Measurements from ENCODE around the gene CAMK1D. TPM values are rescaled to one million over a fixed set of nuclear protein-coding genes. Genes with fewer than 3 reads are reported as not detected.

Gene CAMK1D
- polyA plus RNA-seq, 1 experiment: 1.1 TPM

GRCh38 chr10:12547301-12547771 is 198.0 kb downstream of the CAMK1D start:
- POLR2A ChIA-PET: no interaction called here
- Histone ChIP-seq H3K4me3 (ENCODE audit: low read depth, low read length) (no peak overlapping the region), H3K27me3 (ENCODE audit: control insufficient read depth, insufficient read depth, low read length) (no peaks in the 10 kb centered on the region; the same call in 1 of the 2 replicates), H3K36me3 (ENCODE audit: control insufficient read depth, insufficient read depth, low read length) (no peaks in the 10 kb centered on the region)
- DNase-seq (ENCODE audit: low read depth): no peak
- TF ChIP-seq CTCF (IDR thresholded peaks at IDR 0.05; ENCODE audit: insufficient read depth, low read depth, low read length): no peak
- CTCF ChIA-PET: no interaction called here

GRCh38 chr10:12549297-12549696 is 199.9 kb downstream of the CAMK1D start:
- Histone ChIP-seq H3K4me3 (ENCODE audit: low read depth, low read length) (no peak overlapping the region), H3K27me3 (ENCODE audit: control insufficient read depth, insufficient read depth, low read length) (no peaks in the 10 kb centered on the region; the same call in 1 of the 2 replicates), H3K36me3 (ENCODE audit: control insufficient read depth, insufficient read depth, low read length) (no peaks in the 10 kb centered on the region)
- DNase-seq (ENCODE audit: low read depth): no peak
- ChIA-PET CTCF (no interaction called here), POLR2A (no interaction called here)
- no peak for TF ChIP-seq CTCF (IDR thresholded peaks at IDR 0.05; ENCODE audit: insufficient read depth, low read depth, low read length)

GRCh38 chr10:12550994-12551393 is 201.6 kb downstream of the CAMK1D start:
- ChIA-PET CTCF (no interaction called here), POLR2A (no interaction called here)
- Histone ChIP-seq H3K36me3 (ENCODE audit: control insufficient read depth, insufficient read depth, low read length) (no peaks in the 10 kb centered on the region), H3K27me3 (ENCODE audit: control insufficient read depth, insufficient read depth, low read length) (no peaks in the 10 kb centered on the region; the same call in 1 of the 2 replicates), H3K4me3 (ENCODE audit: low read depth, low read length) (no peak overlapping the region)
- TF ChIP-seq CTCF (IDR thresholded peaks at IDR 0.05; ENCODE audit: insufficient read depth, low read depth, low read length): no peak
- DNase-seq (ENCODE audit: low read depth): no peak

GRCh38 chr10:12556039-12556438 is 206.7 kb downstream of the CAMK1D start:
- DNase-seq (ENCODE audit: low read depth): no peak
- CTCF ChIA-PET: no interaction called here
- Histone ChIP-seq H3K36me3 (ENCODE audit: control insufficient read depth, insufficient read depth, low read length) (no peaks in the 10 kb centered on the region), H3K27me3 (ENCODE audit: control insufficient read depth, insufficient read depth, low read length) (no peaks in the 10 kb centered on the region), H3K4me3 (ENCODE audit: low read depth, low read length) (no peak overlapping the region)
- POLR2A ChIA-PET: no interaction called here
- TF ChIP-seq CTCF (IDR thresholded peaks at IDR 0.05; ENCODE audit: insufficient read depth, low read depth, low read length): no peak

- CTCF ChIA-PET: no interaction called here
- no peaks in the 10 kb centered on the region for H3K27me3 ChIP-seq (ENCODE audit: control insufficient read depth, insufficient read depth, low read length)
- no peak for TF ChIP-seq CTCF (IDR thresholded peaks at IDR 0.05; ENCODE audit: insufficient read depth, low read depth, low read length)
- POLR2A ChIA-PET: no interaction called here
- DNase-seq (ENCODE audit: low read depth): no peak
- H3K36me3 ChIP-seq (ENCODE audit: control insufficient read depth, insufficient read depth, low read length): no peaks in the 10 kb centered on the region
- H3K4me3 ChIP-seq (ENCODE audit: low read depth, low read length): no peak overlapping the region
Observed at GRCh38 chr10:12559578-12560178, 210.3 kb downstream of the CAMK1D start.
